Activated CD8-positive, alpha-beta T cell treated with anti-CD3 and anti-CD28 coated beads for 36 hours (primary cell): ENCODE data around the gene LMLN. TPM values are rescaled to one million over a fixed set of nuclear protein-coding genes. Genes with fewer than 3 reads are reported as not detected.

Experiments used
- ATAC-seq: fragments of 200-7000 bp; cut with Tn5 transposase; one replicate; pipeline ENCODE4 v1.10.0; 2021; ENCODE audit warnings: mild to moderate bottlenecking, moderate library complexity
- CTCF ChIA-PET: fragments of 350-600 bp; sonication (Branson Sonifier 250); formaldehyde crosslinking; loops from one replicate; lab custom pipeline; 2021; ENCODE audit warnings: antibody characterized with exemption; lab: Charles Lee
- POLR2A ChIA-PET: fragments of 350-600 bp; sonication (Branson Sonifier 250); formaldehyde crosslinking; loops from one replicate; lab custom pipeline; 2021; ENCODE audit warnings: antibody characterized with exemption; lab: Charles Lee
- DNase-seq: peaks from one replicate; pipeline ENCODE4 v3.0.0-alpha.2; 2020
- H3K27ac Mint-ChIP-seq: one replicate; pipeline ENCODE4 v1.8.0; 2021; ENCODE audit warnings: mild to moderate bottlenecking, mixed read lengths
- H3K27me3 Mint-ChIP-seq: one replicate; pipeline ENCODE4 v1.8.0; 2021; ENCODE audit warnings: mixed read lengths
- H3K36me3 Mint-ChIP-seq: one replicate; pipeline ENCODE4 v1.8.0; 2021; ENCODE audit warnings: low read depth, mixed read lengths
- H3K4me1 Mint-ChIP-seq: one replicate; pipeline ENCODE4 v1.8.0; 2021; ENCODE audit warnings: low read depth, mixed read lengths
- H3K4me3 Mint-ChIP-seq: one replicate; pipeline ENCODE4 v1.8.0; 2021; ENCODE audit warnings: mild to moderate bottlenecking, moderate library complexity, mixed read lengths
- H3K9me3 Mint-ChIP-seq: one replicate; pipeline ENCODE4 v1.8.0; 2021; ENCODE audit warnings: mixed read lengths
- intact Hi-C: fragments of 100-400 bp; cut with micrococcal nuclease; formaldehyde crosslinking; loops from one replicate; pipeline ENCODE4 v1.10.0; 2022
- total RNA-seq, 2 experiments: library from RNA; stranded (reverse); gene quantifications; one replicate each; pipeline ENCODE4 v1.2.3, GENCODE V29; 2021
- TF ChIP-seq, protein P1 (sequence below): fragments of 200-600 bp; IDR thresholded peaks from one replicate; pipeline ENCODE4 v1.8.0; 2022; ENCODE audit warnings: antibody characterized with exemption, mild to moderate bottlenecking

LMLN gene
- total RNA-seq, 2 experiments from 2014 or later = 6.3 to 10.4 TPM

DNA sequence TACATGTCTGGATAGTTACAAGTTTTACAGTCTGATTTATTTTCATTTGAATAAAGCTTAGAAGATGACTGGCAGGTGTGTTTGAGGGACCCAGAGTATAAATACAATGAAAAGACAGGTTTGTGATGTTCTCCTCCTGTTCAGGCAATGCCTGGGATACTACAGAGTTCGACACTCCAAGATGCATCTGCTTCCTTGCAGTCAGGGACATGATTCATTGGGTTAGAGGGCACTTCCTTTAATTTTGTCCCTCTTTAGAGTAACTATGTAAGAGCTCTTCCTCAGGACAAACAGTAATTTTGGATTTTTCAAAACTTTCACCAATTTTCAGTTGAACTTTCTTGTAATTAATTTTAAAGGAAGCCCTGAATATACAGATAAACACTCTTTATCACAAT lies 102.0 kb downstream of the LMLN start:
- intact Hi-C loops = no loop called here
- ATAC-seq (no peak), DNase-seq (no peak)
- Mint-ChIP-seq H3K27ac (no peak overlapping the region), H3K36me3 (no peaks in the 10 kb centered on the region), H3K27me3 (peaks cover 9% of the 10 kb centered on the region), H3K9me3 (no peaks in the 10 kb centered on the region), H3K4me1 (peaks cover 2% of the 10 kb centered on the region), H3K4me3 (no peak overlapping the region)
- TF ChIP-seq, protein P1, sequence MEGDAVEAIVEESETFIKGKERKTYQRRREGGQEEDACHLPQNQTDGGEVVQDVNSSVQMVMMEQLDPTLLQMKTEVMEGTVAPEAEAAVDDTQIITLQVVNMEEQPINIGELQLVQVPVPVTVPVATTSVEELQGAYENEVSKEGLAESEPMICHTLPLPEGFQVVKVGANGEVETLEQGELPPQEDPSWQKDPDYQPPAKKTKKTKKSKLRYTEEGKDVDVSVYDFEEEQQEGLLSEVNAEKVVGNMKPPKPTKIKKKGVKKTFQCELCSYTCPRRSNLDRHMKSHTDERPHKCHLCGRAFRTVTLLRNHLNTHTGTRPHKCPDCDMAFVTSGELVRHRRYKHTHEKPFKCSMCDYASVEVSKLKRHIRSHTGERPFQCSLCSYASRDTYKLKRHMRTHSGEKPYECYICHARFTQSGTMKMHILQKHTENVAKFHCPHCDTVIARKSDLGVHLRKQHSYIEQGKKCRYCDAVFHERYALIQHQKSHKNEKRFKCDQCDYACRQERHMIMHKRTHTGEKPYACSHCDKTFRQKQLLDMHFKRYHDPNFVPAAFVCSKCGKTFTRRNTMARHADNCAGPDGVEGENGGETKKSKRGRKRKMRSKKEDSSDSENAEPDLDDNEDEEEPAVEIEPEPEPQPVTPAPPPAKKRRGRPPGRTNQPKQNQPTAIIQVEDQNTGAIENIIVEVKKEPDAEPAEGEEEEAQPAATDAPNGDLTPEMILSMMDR = no peak
- ChIA-PET CTCF (interaction anchor here (2.1 to 3.5 kb wide), 2 partner anchors 12 to 18 kb away, joined by 5 to 21 read pairs; no protein-coding TSS in a partner anchor), POLR2A (interaction anchor here (1.9 kb wide), 1 partner anchor 9 kb away, joined by 5 read pairs; no protein-coding TSS in a partner anchor)

- CTCF ChIA-PET = interaction anchor here (4.0 kb wide), 1 partner anchor 16 kb away, joined by 27 read pairs; no protein-coding TSS in a partner anchor
- ATAC-seq (no peak), DNase-seq (no peak)
- Mint-ChIP-seq H3K27ac (no peak overlapping the region), H3K4me1 (peaks cover 2% of the 10 kb centered on the region), H3K36me3 (no peaks in the 10 kb centered on the region), H3K4me3 (no peak overlapping the region), H3K9me3 (no peaks in the 10 kb centered on the region), H3K27me3 (peaks cover 4% of the 10 kb centered on the region)
- intact Hi-C loops = no loop called here
- TF ChIP-seq, protein P1 = no peak
- POLR2A ChIA-PET = no interaction called here
These were observed 104.4 kb downstream of the LMLN start for GRCh38 chr3:198064420-198064819.

- ChIA-PET POLR2A (interaction anchor here (0.7 to 1.1 kb wide), 2 partner anchors 71 to 277 kb away, joined by 3 to 7 read pairs; no protein-coding TSS in a partner anchor), CTCF (interaction anchor here (1.0 to 4.0 kb wide), 3 partner anchors 14 to 44 kb away, joined by 3 to 27 read pairs (median 3); no protein-coding TSS in a partner anchor)
- H3K4me3 Mint-ChIP-seq = no peak overlapping the region
- TF ChIP-seq, protein P1 = no peak
- DNase-seq = no peak
- no peak for ATAC-seq
- intact Hi-C loops = no loop called here
- no peaks in the 10 kb centered on the region for H3K36me3 Mint-ChIP-seq
- peaks cover 4% of the 10 kb centered on the region for H3K4me1 Mint-ChIP-seq
- no peak overlapping the region for H3K27ac Mint-ChIP-seq
- H3K27me3 Mint-ChIP-seq = peaks cover 4% of the 10 kb centered on the region
- no peaks in the 10 kb centered on the region for H3K9me3 Mint-ChIP-seq
These were observed 105.9 kb downstream of the LMLN start for GRCh38 chr3:198065897-198066296.

- no peak overlapping the region for H3K27ac Mint-ChIP-seq
- no peaks in the 10 kb centered on the region for H3K9me3 Mint-ChIP-seq
- TF ChIP-seq, protein P1 = no peak
- no peaks in the 10 kb centered on the region for H3K36me3 Mint-ChIP-seq
- no peak for DNase-seq
- intact Hi-C loops = no loop called here
- no peak for ATAC-seq
- peaks cover 4% of the 10 kb centered on the region for H3K27me3 Mint-ChIP-seq
- POLR2A ChIA-PET = interaction anchor here (0.6 kb wide), 1 partner anchor 25 kb away, joined by 4 read pairs; no protein-coding TSS in a partner anchor
- CTCF ChIA-PET = interaction anchor here (1.3 to 4.0 kb wide), 3 partner anchors 13 to 18 kb away, joined by 4 to 27 read pairs (median 5); no protein-coding TSS in a partner anchor
- H3K4me3 Mint-ChIP-seq = no peak overlapping the region
- H3K4me1 Mint-ChIP-seq = peaks cover 17% of the 10 kb centered on the region
These were observed 107.4 kb downstream of the LMLN start for GRCh38 chr3:198067416-198067815.

- CTCF ChIA-PET = interaction anchor here (1.1 to 3.6 kb wide), 5 partner anchors 9 to 164 kb away, joined by 3 to 25 read pairs (median 6); no protein-coding TSS in a partner anchor
- DNase-seq (no peak), ATAC-seq (no peak)
- Mint-ChIP-seq H3K4me1 (peaks cover 24% of the 10 kb centered on the region), H3K9me3 (no peaks in the 10 kb centered on the region), H3K4me3 (no peak overlapping the region), H3K27me3 (peaks cover 5% of the 10 kb centered on the region), H3K36me3 (peaks cover 5% of the 10 kb centered on the region), H3K27ac (no peak overlapping the region)
- POLR2A ChIA-PET = interaction anchor here (0.6 to 1.6 kb wide), 5 partner anchors 9 to 125 kb away, joined by 3 to 12 read pairs (median 4); no protein-coding TSS in a partner anchor
- TF ChIP-seq, protein P1 = no peak
- intact Hi-C loops = loop anchor here (10.0 kb wide), 1 partner anchor 166 kb away; no protein-coding TSS in a partner anchor
These were observed 110.9 kb downstream of the LMLN start for GRCh38 chr3:198070871-198071270.
